SK-N-SH treated with all-trans-retinoic acid at 6 μM for 48 hours (cell line): ENCODE data around the gene DCTD.

ENCODE experiments used
- ARNTL ChIP-seq: fragments of 450-650 bp; formaldehyde crosslinking; IDR thresholded peaks from 2 replicates; pipeline ENCODE4 v1.5.0; 2020; ENCODE audit warnings: low read depth, mild to moderate bottlenecking, moderate library complexity, borderline replicate concordance
- BACH2 ChIP-seq: fragments of 250-450 bp; sonication (Bioruptor Pico); IDR thresholded peaks from 2 replicates; pipeline ENCODE4 v1.9.0; 2021; ENCODE audit warnings: mild to moderate bottlenecking, borderline replicate concordance
- CREB5 ChIP-seq: fragments of 250-450 bp; sonication (Bioruptor Pico); IDR thresholded peaks from 2 replicates; pipeline ENCODE4 v1.5.1; 2020; ENCODE audit warnings: low read depth, mild to moderate bottlenecking, moderate library complexity
- CSRNP3 ChIP-seq: fragments of 250-450 bp; sonication (Bioruptor Pico); IDR thresholded peaks from 2 replicates; pipeline ENCODE4 v1.5.1; 2021; ENCODE audit warnings: mild to moderate bottlenecking, moderate library complexity
- ESRRG ChIP-seq: fragments of 250-450 bp; sonication (Bioruptor Pico); IDR thresholded peaks from 2 replicates; pipeline ENCODE4 v1.6.1; 2021; ENCODE audit warnings: mild to moderate bottlenecking
- PATZ1 ChIP-seq: fragments of 250-450 bp; sonication (Bioruptor Pico); IDR thresholded peaks from 2 replicates; pipeline ENCODE4 v1.8.0; 2020; ENCODE audit warnings: mild to moderate bottlenecking, moderate library complexity, borderline replicate concordance
- PPARA ChIP-seq: fragments of 250-450 bp; sonication (Bioruptor Pico); IDR thresholded peaks from 2 replicates; pipeline ENCODE4 v1.5.0; 2020; ENCODE audit warnings: mild to moderate bottlenecking, borderline replicate concordance
- RARB ChIP-seq: fragments of 250-450 bp; sonication (Bioruptor Pico); IDR thresholded peaks from 2 replicates; pipeline ENCODE4 v1.8.0; 2021; ENCODE audit warnings: mild to moderate bottlenecking, moderate library complexity
- TSHZ2 ChIP-seq: fragments of 250-450 bp; sonication (Bioruptor Pico); IDR thresholded peaks from 2 replicates; pipeline ENCODE4 v1.5.0; 2020; ENCODE audit warnings: mild to moderate bottlenecking, moderate library complexity
- ZFP3 ChIP-seq: fragments of 250-450 bp; sonication (Bioruptor Pico); IDR thresholded peaks from 2 replicates; pipeline ENCODE4 v1.5.0; 2020; ENCODE audit warnings: mild to moderate bottlenecking, moderate library complexity
- ZNF8 ChIP-seq: fragments of 450-650 bp; formaldehyde crosslinking; IDR thresholded peaks from 2 replicates; pipeline ENCODE4 v1.5.0; 2020; ENCODE audit warnings: mild to moderate bottlenecking, moderate library complexity
- TF ChIP-seq, protein P1 (sequence below): fragments of 250-450 bp; sonication (Bioruptor Pico); IDR thresholded peaks from 2 replicates; pipeline ENCODE4 v1.8.0; 2021; ENCODE audit warnings: low read depth, mild to moderate bottlenecking, moderate library complexity, borderline replicate concordance

DNA sequence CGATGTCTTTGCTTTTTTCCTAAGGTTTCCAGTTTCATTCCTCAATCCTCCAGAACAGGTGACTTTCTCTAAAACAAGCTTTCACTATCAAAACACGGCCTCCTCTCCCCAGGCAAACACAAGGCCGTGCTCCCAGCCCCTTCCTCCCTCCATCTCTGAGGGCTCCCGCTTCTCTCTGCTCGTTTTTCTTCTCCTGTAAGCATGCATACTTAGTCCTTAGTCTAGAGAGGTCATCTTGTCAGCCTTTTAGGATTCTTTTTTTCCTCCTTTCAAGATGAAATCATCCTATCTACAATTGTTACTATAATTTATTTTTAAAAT lies 18.7 kb downstream of the DCTD start:
- TF ChIP-seq CREB5 (CRISPR knock-in tag) = no peak
- TF ChIP-seq ZFP3 (CRISPR knock-in tag) = no peak
- TF ChIP-seq BACH2 (CRISPR knock-in tag) = no peak
- TF ChIP-seq RARB (CRISPR knock-in tag) = no peak
- TF ChIP-seq TSHZ2 (CRISPR knock-in tag) = no peak
- TF ChIP-seq ARNTL (CRISPR knock-in tag) = no peak
- no peak for TF ChIP-seq CSRNP3 (CRISPR knock-in tag)
- TF ChIP-seq ZNF8 = no peak
- TF ChIP-seq PATZ1 (CRISPR knock-in tag) = no peak
- TF ChIP-seq, protein P1, sequence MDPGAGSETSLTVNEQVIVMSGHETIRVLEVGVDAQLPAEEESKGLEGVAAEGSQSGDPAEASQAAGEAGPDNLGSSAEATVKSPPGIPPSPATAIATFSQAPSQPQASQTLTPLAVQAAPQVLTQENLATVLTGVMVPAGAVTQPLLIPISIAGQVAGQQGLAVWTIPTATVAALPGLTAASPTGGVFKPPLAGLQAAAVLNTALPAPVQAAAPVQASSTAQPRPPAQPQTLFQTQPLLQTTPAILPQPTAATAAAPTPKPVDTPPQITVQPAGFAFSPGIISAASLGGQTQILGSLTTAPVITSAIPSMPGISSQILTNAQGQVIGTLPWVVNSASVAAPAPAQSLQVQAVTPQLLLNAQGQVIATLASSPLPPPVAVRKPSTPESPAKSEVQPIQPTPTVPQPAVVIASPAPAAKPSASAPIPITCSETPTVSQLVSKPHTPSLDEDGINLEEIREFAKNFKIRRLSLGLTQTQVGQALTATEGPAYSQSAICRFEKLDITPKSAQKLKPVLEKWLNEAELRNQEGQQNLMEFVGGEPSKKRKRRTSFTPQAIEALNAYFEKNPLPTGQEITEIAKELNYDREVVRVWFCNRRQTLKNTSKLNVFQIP (CRISPR knock-in tag) = no peak
- TF ChIP-seq ESRRG (CRISPR knock-in tag) = no peak
- TF ChIP-seq PPARA (CRISPR knock-in tag) = no peak
